GM19455 (cell line): Measurements from ENCODE around the gene TMEM63A.
"Not testable (repeated sequence)": the region's sequence is repeated elsewhere in the genome, so short reads cannot be mapped to it uniquely, and the experiment has no call there.

Experiments used
- ATAC-seq: cut with Tn5 transposase; IDR thresholded peaks from one replicate; pipeline ENCODE4 v1.9.1; 2021; ENCODE audit not compliant: unreplicated experiment

The TMEM63A gene

DNA sequence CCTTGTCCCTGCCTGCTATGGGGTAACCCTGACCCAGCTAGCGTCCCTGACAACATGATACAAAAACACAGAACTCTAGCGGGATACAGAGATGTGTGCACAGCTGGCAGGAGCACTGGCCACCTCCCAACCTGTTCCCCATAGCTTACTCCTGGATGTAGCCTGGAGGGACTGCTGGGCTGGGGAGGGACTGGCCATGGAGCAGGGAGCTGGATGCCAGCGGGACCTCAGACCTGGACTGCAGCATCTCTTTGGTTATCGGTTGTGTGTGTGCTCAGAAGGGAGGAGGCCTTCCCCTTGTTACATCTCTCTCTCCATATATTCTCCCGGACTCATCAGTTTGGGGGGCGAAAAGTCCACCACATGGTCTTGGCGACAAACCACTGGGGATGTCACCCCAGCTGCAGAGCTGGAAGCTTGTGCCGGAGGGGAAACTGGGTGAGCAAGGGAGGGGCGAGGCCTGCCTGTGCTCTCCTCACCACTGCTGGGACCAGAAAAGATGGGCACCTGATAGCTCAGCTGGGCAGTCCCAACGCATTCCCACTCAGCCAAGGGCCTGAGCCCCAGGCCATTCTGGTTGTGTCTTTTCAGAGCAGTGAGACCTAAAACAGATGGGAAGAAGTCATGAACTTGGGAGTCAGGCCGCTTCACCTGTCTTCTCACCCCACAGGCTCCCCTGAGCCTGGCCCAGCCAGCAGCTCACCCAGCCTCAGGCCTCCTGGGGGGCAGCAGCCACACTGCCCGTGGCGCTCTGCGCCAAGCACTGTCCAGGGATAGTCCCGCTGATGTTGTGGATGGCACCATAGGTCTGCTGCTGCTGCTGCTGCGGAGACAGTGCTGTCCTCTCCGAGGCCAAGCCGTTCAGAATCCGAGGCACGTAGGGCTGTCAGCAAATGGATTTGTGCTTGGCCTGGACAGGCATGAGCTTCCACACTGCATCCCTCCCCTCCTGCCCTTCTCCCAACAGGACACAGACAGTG lies 35.6 kb downstream of the TMEM63A start:
- ATAC-seq: no peak

DNA sequence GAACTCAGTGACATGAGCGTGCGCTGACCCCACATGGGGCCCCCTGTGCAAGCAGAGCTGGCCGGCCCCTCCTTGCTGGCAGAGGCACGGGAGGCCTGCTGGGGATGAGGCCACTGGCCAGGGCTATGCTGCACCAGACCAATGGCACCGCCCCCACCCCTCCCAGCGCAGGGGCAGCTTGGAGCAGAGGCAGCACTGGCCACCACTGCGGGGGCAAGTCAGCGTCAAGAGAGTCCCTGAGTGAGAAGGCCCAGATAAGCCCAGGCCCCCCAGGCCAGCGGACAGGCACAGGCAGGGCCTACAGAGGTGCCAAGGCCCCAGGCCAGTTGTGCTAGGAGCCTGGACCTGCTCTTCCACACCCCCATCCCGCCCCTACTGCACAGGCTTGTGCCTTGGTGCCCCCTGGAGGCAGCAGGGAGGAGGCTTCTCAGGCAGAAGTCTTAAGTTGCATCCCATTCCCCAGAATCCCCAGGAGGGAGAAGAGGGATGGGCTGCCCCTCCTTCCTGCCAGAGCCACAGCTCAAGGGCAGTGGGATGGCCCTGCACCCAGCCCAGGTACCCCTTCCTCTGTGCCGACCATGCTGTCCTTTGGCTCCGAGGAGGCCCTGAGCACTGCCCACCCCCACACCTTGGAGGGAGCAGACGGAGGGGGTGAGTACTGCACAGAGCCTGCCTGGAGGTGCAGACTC lies 36.5 kb downstream of the TMEM63A start:
- ATAC-seq: no peak

DNA sequence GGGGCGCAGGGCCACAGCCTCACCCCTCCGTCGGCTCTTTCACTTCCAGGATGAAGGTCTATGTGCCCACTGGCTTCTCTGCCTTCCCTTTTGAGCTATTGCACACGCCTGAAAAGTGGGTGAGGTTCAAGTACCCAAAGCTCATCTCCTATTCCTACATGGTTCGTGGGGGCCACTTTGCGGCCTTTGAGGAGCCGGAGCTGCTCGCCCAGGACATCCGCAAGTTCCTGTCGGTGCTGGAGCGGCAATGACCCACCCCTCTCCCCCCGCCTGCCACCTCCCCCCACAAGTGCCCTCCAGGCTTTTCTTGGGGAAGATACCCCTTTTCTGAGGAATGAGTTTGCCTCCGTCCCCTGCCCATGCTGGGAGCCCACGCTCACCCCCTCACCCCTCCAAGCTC lies 37.1 kb downstream of the TMEM63A start:
- ATAC-seq: no peak

DNA sequence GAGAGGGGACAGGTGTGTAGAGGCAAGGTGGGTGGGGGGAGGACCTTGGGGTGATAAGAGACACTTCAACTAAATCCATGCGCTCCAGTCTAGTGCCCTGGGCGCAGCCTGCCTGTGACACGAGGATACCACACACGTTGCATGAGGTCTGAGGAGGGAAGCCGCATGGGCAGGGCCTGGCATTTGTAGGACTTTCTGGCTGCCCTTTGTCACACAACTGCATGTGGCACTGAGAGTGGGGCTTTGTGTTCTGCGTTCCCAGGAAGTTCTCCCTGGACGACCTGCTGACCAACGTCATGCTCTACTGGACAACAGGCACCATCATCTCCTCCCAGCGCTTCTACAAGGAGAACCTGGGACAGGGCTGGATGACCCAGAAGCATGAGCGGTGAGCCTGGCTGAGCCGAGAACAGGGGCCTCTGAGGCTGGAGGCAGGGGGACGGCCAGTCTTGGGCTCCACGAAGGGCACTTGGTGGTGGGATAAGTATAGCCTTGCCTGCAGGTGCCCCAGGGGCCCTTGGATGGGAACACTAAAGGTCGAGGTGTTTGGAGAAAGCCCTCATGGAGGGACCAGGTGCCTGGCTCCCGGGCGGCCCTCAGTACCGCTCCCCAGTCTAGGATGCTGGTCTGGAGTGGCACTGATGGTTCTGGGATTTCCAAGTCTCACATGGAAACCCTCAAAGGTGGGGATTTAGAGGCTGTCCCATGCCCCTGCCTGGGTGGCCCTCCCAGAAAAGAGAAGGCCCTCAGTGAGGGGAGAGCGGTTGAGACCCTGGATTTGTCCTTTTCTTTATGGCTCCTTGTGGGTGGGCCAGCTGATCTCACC lies 37.7 kb downstream of the TMEM63A start:
- no peak for ATAC-seq

DNA sequence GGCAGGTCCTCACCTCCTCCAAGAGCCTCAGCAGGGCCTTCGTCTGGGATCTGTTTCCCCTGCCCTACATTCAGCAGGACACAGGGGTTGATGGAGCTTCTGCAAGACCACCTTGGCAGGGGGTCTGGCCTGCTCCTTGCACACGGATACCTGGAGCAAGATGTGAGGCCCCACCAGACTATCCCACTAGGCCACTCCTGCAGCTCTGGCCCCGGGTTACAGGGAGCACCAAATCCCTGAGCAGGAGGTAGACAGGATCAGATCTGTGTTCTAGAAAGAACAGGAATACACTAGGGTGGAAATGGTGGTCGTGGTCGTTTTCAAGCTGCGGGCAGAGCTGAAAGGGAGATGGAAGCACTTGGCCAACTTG lies 38.8 kb downstream of the TMEM63A start:
- no peak for ATAC-seq

DNA sequence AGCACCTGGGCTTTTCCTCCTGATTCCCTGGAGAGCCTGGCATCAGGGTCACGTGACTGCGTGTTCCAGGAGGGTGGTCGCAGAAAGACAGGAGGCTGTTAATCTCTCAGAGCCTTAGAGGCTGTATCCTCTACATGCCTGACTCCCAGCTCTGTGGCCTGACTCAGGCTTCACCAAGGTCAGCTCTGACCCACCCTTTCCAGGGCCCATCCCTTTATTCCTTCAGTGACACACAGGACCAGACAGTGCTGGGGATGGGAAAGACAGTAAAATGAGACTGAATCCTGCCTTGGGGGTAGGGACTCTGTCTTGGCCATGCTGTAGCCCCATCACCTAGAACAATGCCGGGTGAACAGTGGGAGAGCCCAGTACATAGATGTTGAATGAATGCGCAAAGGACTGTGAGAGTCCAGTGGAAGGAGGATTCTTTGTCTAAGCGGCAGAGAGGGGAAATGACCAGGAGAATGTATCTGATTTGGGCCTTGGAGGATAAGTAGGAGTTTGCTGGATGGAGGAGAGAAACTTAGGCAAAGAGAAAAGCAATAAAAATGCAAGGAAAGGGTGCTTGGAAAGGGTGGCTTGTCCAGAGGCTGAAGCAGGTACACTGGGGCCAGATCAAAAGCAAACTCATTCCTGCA lies 39.3 kb downstream of the TMEM63A start:
- no peak for ATAC-seq

DNA sequence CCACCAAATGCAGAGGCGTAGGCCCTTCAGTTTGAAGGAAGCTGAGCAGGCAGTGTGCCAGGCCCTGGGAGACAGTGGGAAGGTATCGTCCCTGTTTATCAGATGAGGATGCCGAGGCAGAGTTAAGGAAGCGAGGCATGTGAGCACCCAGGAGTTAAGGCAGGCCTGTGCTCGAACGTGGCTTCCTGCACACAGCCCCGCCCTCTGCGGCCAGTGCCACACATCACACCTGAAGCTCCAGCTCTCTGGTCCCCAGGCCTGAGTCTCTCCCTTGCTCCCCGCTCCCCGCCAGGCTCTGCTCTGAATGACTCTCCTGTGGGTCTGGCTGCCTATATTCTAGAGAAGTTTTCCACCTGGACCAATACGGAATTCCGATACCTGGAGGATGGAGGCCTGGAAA lies 40.1 kb downstream of the TMEM63A start:
- ATAC-seq: no peak

DNA sequence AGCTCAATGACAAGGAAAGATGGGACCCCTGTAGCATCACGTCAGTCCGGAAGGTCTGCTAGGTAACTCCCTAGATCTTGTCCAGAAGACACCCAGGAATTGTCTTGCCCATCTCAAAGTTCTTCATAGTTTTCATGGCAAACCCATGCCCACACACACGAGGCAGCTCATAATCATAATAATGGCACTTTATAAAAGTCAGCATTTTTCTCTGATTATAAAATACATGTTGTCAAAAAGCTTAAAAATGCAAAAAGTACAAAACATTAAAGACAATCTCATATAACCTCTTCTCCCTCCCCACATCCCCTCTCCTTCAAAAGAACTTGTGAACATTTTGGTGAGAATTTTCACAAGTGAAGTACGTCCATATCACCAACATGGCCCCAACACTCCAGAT lies 41.5 kb downstream of the TMEM63A start:
- ATAC-seq: no peak

DNA sequence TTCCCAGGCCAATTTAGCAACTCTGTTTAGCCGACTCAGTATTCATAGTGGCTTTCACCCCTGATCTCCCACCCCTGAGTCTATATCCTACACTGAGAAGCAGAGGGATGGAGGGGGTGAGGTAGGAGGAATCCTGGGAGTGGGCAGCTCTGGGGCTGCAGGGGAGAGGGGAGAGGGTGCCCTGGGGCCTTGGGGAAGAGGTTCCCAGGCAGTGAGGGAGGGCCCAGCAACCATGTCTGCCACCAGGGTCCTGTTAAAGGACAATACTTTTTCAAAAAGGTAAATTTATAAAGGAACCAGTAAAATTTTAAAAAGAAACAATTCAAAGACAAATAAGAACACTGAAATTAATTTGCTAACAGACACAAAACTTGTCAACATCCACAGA lies 42.0 kb downstream of the TMEM63A start:
- no peak for ATAC-seq

DNA sequence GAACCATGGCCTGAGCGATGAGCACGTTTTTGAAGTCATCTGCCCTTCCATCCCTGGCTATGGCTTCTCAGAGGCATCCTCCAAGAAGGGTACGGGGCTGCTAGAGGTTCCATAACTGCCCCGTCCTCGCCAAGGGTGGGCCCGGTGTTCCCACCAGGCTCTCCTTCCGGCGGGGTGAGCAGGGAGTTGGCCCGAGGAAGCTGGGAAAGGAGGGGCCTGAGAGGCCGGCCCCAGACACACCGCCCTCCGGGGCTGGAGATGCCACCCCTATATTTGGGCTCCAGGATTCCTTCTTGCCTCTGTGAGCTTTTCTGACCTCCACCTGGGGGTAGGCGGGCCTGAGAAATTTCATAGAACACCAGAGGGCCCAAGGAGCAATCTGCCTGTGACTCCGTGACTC lies 43.4 kb downstream of the TMEM63A start:
- ATAC-seq: no peak

DNA sequence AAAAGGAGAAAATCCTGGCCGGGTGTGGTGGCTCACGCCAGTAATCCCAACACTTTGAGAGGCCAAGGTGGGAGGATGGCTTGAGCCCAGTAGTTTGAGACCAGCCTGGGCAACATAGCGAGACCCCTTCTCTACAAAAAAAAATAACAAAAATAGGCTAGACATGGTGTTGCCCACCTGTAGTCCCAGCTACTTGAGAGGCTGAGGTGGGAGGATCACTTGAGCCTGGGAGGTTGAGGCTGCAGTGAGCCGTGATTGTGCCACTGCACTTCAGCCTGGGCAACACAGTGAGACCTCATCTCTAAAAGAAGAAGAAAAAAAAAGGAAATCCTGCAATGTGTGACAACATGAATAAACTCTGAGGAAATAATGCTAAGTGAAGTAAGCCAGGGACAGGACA lies 45.9 kb downstream of the TMEM63A start:
- ATAC-seq: not testable (repeated sequence)

DNA sequence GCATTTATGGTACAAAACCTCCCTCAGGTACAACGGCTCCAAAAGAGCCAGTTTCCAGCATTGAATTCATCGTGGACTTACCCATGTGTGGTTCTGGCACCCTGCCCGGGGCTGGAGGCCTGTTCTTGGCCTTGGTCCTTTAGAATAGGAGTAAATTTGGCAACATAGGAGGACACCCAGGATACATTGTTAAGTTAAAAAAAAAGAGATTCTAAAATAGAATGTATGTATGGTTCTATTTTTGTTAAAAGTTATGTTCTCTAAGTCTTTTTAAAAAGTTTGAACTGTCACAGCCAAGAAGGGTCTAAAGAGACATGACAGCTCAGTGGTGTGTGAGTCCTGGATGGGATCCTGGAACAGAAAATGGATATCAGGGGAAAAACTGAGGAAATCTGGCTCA lies 46.3 kb downstream of the TMEM63A start:
- no peak for ATAC-seq

DNA sequence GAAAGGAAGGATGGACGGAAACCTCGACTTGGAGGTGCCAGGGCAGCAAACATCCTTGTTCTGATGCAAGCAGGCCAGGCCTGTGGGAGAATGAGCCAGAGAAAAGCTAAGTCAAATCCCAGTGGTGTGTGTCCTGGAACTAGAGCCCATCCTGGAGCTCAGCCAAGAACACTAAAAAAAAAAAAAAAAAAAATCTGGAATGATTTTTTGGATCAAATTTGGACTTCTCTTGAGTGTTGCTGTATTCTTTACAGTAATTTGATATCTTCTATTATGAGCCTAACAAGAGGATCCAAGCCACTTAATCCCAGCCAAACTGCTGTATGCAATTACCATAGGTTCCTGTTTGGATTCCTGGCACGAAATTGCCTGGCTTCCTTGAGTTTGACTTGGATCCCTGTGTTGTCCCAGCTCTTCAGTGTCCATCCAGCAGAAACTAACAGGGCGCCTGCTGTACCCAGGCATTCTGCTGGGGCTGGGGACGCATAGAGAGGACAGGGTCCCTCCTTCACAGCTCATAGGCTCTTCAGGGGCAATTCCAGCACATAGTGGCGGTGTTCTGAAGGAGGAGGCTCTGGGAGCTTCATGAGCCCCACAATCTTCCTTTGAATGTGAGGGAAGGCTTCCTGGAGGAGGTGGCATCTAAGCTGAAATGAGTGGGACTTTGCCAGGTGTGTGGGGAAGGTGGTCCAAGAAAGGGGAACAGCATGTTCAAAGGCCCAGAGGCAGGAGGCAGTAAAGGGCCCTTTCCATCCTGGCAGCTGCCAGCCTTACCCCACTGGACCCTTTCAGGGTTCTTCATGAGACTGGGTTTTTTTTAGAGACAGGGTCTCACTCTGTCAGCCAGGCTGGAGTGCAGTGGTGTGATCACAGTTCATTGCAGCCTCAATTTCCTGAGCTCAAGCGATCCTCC lies 47.5 kb downstream of the TMEM63A start:
- no peak for ATAC-seq

DNA sequence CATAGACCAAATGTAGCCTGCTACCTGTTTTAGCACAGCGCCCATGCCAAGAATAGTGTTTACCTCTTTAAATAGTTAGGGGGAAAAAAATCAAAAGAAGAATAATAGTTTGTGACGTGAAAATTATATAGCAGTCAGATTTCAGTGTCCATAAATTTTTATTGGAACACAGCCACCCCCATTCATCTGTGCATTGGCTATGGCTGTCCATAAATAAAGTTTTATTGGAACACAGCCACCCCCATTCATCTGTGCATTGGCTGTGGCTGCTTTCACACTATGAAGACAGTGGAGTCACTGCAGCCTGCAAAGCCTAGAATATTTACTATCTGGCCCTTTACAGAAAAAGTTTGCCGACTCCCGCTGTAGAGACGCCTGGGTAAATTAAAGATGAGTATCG lies 51.3 kb downstream of the TMEM63A start:
- no peak for ATAC-seq

DNA sequence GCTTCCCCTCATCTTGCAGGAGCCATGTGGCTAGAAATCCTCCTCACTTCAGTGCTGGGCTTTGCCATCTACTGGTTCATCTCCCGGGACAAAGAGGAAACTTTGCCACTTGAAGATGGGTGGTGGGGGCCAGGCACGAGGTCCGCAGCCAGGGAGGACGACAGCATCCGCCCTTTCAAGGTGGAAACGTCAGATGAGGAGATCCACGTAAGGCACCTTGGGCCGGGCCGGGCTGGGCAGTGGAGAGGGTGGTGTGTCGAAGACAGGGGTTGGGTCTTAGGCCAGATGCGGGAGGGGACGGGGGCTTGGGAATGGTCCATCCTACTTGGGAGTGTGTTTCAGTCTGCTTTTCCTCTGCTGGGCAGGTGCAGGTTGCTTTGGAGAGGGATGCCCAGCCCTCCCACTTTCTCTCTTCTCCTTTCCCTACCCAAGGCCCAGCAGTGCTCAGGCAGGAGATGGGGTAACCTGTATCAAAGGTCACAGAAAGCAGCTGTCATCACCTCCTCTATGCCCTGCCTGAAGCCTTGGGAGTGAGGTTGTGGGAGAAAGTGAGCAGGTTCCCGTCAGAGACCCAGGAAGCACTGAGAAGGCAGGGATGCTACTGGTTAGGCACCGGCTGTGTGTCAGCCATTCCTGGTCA lies 53.4 kb downstream of the TMEM63A start:
- ATAC-seq: no peak

DNA sequence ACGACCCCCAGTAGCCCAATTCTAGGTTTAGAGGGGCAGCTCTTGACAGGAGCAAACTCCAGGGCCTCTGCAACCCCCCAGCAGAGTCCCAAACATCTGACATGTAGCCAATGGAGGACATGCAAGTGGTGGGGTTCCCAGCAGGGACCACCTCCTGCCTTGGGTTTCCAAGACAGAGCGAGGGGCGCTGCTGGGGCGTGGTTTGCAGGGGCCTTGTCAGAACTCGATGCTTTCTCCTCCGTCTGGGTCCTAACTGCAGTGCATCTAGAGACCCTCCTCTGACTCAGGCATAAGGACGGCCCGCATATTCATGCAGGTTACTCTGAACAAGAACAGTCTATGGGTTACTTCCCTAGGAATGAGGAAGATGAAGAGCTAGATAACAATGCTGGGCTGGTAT lies 55.1 kb downstream of the TMEM63A start:
- ATAC-seq: no peak

DNA sequence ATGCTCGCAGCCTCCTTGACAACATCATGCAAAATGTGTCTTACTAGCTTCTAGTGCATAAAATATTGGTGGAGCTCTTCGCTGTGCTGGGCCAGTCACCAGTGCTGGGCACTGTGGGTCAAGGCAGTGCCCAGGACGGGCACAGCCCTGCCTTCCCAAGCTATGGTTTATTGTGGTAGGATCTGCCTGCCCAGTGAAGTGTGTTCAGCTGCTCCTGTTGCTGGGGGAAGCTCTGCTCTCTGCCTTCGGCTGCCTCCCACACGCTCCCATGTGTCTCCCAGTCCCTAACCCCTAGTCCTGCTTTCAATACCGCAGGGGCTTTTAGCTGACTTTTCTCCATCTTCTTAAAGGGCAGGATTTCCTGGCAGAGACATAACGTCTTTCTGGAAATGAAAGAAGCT lies 56.6 kb downstream of the TMEM63A start:
- no peak for ATAC-seq

DNA sequence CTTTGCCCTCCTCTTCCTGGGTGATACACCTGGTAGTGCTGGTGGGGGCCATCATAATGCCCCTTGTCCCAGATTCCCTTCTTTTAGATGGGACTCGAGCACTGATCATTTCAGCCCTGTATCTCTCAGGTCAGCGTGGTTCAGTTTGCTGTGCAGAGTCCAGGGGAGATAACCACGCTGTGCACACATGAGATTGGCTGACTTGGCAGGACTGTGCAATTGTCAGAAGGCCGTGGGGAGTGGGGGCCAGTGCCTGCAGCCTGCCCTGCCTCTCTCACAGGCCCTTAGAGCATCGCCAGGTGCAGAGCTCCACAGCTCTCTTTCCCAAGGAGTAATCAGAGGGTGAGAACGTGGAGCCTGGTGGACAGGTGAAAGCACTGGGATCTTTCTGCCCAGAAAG lies 57.1 kb downstream of the TMEM63A start:
- ATAC-seq: no peak

DNA sequence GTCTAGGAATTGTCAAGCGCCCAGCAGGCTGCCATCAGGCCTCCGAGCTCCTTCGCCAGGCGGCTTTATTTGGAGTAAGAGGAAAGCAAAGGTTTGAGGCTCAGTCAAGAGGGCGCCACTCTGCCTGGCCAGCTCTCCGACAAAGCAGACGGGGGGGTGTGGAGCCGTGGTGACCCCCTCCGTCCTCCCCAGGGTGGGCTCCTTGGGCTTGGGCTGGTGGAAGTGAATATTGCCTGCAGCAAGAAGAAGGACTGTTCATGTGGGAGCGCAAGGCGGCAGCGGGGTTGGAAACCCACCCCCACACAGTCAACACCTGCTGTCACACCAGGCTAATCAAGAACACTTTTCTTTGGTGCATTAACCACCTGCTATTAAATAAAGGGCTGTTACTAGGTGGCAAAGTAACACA lies 57.6 kb downstream of the TMEM63A start:
- ATAC-seq: no peak
